Choroid plexus epithelial cell (primary cell): ENCODE results near the gene SH3TC2.

Experiments used
- DNase-seq: peaks from one replicate; pipeline ENCODE4 v3.0.0-alpha.2; 2010; ENCODE audit warnings: low read depth
- H3K4me3 ChIP-seq: 2 replicates; pipeline ENCODE4 v1.5.1; 2011; ENCODE audit warnings: low read depth, mild to moderate bottlenecking, control low read depth, low read length, moderate library complexity
- CTCF ChIP-seq: conservative IDR thresholded peaks from 2 replicates; pipeline ENCODE4 v1.5.1; 2011; ENCODE audit warnings: low read depth, mild to moderate bottlenecking, control low read depth, inconsistent platforms, low read length, moderate library complexity

Gene SH3TC2

DNA sequence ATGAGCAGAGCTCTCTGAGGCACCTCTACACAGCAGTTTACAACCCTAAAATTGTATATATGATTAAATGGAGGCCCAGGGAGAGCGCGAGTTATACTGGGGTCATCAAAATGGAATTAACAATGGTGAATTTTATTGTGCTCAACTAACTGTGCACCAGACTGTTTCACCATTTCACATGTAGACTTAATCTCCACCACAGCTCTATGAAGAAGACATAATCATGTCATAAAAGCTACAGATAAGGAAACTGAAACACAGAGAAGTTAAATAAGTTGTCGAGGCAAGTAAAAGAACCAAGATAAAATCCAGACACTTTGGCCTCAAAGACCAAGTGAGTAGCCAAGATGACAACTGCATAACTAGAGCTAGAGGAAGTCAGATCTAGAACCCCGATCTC is 1.5 kb downstream of the SH3TC2 start:
- no peak overlapping the region for H3K4me3 ChIP-seq
- no peak for DNase-seq
- no peak for TF ChIP-seq CTCF

- no peak overlapping the region for H3K4me3 ChIP-seq
- TF ChIP-seq CTCF: no peak
- peak; percentile 66 for DNase-seq
These were observed 2.5 kb downstream of the SH3TC2 start for GRCh38 chr5:149060325-149060724.

DNA sequence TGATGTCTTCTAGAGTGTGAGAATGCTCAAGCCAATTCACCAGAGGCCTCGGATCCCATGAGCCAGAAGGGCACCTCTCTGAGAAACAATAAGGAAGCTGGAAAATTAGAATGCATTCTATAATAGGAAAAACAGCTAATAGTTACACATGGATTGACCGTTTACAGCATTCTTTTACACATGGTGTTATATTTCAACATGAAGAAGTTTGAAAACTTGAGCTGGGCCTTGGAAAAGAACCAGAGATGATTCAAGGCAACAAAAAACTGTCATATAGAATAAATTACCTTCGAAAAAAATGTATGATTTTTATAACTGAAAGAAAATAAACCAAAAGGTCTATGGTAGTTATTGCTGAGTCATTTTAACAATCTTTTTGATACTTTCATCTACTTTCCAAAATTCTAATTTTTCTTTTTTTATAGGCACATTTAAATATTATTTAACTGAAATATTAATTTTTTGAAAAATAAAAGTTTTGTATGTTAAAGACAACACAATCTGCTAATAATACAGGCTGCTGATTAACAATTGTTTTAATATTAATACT is 6.2 kb downstream of the SH3TC2 start:
- TF ChIP-seq CTCF: no peak
- peak; percentile 63 for DNase-seq
- H3K4me3 ChIP-seq: no peak overlapping the region

DNA sequence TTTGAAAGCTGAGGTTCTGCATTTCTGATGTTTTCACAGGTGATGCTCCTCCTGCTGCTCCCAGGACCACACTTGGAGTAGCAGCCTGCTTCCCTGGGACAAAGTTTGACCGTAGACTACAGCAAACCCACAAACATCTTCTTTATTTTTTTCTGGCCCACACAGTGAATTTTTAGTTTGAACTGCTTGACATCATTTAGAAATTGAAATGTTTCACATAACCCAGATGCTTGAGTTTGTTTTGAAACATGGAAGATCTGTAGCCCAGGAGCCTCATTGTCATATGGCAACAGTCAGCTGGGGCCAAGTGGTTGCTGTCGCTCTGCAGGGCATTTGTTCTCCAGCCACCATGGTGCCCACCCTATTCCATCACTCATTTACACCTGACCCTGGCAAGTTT is 8.4 kb downstream of the SH3TC2 start:
- H3K4me3 ChIP-seq: no peak overlapping the region
- no peak for TF ChIP-seq CTCF
- DNase-seq: peak; percentile 74

DNA sequence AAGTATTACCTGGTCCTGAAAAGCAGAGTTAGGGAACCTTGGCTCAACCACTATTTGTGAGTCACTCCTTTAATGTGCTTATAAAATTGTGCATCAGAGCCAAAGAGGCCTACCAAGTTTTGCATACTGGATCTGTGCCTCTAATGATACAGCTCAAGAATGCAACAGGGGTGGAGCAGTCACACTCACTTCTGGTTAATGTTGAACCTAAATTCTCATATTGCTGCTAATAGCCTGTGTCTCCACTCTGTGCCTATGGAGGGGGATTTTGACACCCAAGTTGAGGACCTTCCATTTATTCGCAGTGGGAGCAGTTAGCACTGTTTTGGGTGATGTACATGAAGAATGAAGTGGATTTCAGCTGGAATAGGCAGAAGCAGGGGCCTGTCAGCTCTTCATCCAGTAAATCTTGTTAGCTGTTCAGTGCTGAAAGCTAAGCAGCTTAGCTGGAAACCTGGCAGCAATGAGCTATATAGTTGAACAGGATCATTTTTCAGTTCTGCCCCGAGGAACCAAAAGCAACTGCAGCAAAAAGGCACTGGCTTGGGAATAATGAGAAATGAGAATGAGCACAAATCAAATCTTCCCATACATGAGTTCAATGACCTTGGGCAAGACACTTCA is 9.7 kb downstream of the SH3TC2 start:
- TF ChIP-seq CTCF: no peak
- no peak overlapping the region for H3K4me3 ChIP-seq
- peak; percentile 41 for DNase-seq

DNA sequence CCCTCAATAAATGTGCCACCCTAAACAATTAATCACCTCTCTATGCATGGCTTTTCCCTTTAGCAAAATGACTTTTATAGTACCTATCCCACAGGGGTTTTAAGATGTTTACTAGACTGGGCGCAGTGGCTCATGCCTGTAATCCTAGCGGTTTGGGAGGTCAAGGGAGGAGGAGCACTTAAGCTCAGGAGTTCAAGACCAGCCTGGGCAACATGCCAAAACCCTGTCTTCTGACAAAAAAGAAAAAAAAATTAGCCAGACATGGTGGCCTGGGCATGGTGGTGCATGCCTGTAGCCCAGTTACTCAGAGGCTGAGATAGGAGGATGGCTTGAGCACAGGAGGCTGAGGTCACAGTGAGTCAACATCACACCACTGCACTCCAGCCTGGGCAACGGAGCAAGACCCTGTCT is 13.5 kb downstream of the SH3TC2 start:
- H3K4me3 ChIP-seq: no peak overlapping the region
- TF ChIP-seq CTCF: no peak
- no peak for DNase-seq

DNA sequence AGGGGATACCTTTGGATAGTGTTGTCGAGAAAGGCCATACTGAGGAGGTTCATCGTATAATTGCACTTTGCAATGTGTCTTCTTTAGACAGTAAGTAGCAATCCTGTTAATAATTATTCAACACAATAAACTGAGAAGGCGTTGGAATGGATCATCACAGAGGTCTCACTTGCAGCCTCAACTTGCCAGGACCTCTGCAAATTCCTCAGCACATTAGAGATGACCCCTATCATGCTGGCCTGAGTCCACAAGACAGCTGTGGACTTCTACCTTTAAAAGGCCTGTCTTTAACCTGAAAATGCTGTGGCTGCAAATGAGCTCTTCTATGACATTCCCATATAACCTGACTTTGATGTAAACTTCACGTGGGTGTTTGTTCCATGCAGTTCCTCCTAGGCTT is 14.1 kb downstream of the SH3TC2 start:
- no peak overlapping the region for H3K4me3 ChIP-seq
- no peak for TF ChIP-seq CTCF
- DNase-seq: no peak
